SK-N-SH treated with all-trans-retinoic acid at 6 μM for 48 hours (cell line): ENCODE results near the gene MFNG.

Experiments used
- PATZ1 ChIP-seq: fragments of 250-450 bp; sonication (Bioruptor Pico); IDR thresholded peaks from 2 replicates; pipeline ENCODE4 v1.8.0; 2020; ENCODE audit warnings: mild to moderate bottlenecking, moderate library complexity, borderline replicate concordance
- ZC3H10 ChIP-seq: fragments of 250-450 bp; sonication (Bioruptor Pico); IDR thresholded peaks from 2 replicates; pipeline ENCODE4 v1.5.1; 2021; ENCODE audit warnings: mild to moderate bottlenecking, moderate library complexity
- ZFP30 ChIP-seq: fragments of 450-650 bp; formaldehyde crosslinking; IDR thresholded peaks from 2 replicates; pipeline ENCODE4 v1.5.0; 2022; ENCODE audit warnings: mild to moderate bottlenecking, moderate library complexity

- TF ChIP-seq PATZ1 (CRISPR knock-in tag) (no peak), ZFP30 (CRISPR knock-in tag) (no peak), ZC3H10 (CRISPR knock-in tag) (no peak)
These were observed 9.5 kb downstream of the MFNG start for GRCh38 chr22:37476389-37477329.
